DND-41 (cell line): ENCODE results near the gene KRTAP9-2.

Source experiments
- EZH2 ChIP-seq: IDR thresholded peaks from 3 replicates; pipeline ENCODE4 v1.6.1; 2012; ENCODE audit warnings: borderline replicate concordance, low read depth, mild to moderate bottlenecking, moderate library complexity, low read length, inconsistent platforms; ENCODE audit not compliant: severe bottlenecking
- TF ChIP-seq, protein P1 (sequence below): IDR thresholded peaks from 2 replicates; pipeline ENCODE4 v1.5.1; 2012; ENCODE audit warnings: borderline replicate concordance, low read length, moderate library complexity, mild to moderate bottlenecking; ENCODE audit not compliant: poor library complexity, severe bottlenecking; ENCODE audit errors: extremely low read depth

- TF ChIP-seq, protein P1, sequence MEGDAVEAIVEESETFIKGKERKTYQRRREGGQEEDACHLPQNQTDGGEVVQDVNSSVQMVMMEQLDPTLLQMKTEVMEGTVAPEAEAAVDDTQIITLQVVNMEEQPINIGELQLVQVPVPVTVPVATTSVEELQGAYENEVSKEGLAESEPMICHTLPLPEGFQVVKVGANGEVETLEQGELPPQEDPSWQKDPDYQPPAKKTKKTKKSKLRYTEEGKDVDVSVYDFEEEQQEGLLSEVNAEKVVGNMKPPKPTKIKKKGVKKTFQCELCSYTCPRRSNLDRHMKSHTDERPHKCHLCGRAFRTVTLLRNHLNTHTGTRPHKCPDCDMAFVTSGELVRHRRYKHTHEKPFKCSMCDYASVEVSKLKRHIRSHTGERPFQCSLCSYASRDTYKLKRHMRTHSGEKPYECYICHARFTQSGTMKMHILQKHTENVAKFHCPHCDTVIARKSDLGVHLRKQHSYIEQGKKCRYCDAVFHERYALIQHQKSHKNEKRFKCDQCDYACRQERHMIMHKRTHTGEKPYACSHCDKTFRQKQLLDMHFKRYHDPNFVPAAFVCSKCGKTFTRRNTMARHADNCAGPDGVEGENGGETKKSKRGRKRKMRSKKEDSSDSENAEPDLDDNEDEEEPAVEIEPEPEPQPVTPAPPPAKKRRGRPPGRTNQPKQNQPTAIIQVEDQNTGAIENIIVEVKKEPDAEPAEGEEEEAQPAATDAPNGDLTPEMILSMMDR, result no peak
- no peak for TF ChIP-seq EZH2
Observed at GRCh38 chr17:41185001-41185400, 41.4 kb upstream of the KRTAP9-2 start.
